GM18505 (cell line): ENCODE results near the gene ATXN2.

Source experiments
- ATAC-seq: cut with Tn5 transposase; IDR thresholded peaks from one replicate; pipeline ENCODE4 v1.9.1; 2021; ENCODE audit not compliant: unreplicated experiment
- POLR2A ChIP-seq: IDR thresholded peaks from 4 replicates; pipeline ENCODE4 v1.6.1; 2011; ENCODE audit warnings: borderline replicate concordance; ENCODE audit not compliant: insufficient read depth, insufficient read length; ENCODE audit errors: extremely low read depth

The ATXN2 gene

DNA sequence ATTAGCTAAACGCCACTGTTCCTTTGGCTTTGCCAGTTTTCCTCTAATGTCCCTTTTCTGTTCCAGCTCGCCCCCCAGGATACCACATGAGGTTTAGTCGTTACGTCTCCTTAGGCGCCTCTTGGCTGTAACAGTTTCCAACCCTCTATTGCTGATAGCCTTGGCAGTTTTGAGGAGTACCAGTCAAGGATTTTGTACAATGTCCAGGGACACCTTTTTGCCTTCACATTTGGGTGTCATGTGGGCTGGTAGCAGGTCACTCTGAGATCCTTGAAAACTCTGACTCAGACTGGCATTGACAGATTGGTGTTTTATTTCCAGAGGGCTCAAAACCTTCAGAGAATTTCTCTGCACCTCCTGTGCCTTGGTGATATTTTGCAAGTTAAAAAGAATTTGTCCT lies 179.3 kb downstream of the ATXN2 start:
- ATAC-seq = no peak
- TF ChIP-seq POLR2A = no peak

- ATAC-seq = no peak
- TF ChIP-seq POLR2A = no peak
These were observed 180.6 kb downstream of the ATXN2 start for GRCh38 chr12:111418594-111418880.

GRCh38 chr12:111417784-111418593 lies 181.1 kb downstream of the ATXN2 start:
- ATAC-seq = no peak
- no peak for TF ChIP-seq POLR2A

GRCh38 chr12:111417290-111417689 lies 181.8 kb downstream of the ATXN2 start:
- no peak for TF ChIP-seq POLR2A
- ATAC-seq = no peak

- no peak for ATAC-seq
- TF ChIP-seq POLR2A = no peak
These were observed 184.3 kb downstream of the ATXN2 start for GRCh38 chr12:111414711-111415252.

DNA sequence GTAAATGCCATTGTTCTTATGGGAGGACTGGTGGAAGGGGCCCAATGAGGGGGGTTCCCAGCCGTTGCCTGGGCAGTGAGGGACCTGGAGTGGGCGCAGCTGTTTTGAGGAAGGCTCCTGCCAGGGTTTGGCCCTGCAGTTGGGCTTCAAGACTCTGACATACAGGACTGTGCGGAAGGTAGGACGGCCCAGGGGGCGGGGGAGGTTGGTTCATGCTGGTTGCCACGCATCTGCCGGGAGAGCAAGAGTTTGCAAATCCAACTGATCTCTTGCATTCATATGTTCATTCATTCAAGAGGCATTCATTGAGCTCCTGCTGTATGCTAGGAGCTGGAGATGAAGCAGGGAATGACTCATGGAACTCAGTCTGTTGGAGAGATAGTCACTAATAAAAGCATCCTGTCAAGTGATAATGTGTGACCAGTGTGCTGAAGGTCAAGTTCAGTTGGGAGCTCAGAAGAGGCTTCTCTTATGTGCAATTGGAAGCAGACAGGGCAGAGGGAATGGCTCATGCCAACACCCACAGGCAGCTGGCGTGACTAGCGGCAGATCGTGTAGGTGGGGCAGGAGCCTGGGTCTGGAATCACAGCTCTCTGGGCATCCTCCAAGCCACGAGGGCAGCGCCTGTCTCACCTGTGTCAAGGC lies 185.6 kb downstream of the ATXN2 start:
- TF ChIP-seq POLR2A = no peak
- ATAC-seq = no peak

DNA sequence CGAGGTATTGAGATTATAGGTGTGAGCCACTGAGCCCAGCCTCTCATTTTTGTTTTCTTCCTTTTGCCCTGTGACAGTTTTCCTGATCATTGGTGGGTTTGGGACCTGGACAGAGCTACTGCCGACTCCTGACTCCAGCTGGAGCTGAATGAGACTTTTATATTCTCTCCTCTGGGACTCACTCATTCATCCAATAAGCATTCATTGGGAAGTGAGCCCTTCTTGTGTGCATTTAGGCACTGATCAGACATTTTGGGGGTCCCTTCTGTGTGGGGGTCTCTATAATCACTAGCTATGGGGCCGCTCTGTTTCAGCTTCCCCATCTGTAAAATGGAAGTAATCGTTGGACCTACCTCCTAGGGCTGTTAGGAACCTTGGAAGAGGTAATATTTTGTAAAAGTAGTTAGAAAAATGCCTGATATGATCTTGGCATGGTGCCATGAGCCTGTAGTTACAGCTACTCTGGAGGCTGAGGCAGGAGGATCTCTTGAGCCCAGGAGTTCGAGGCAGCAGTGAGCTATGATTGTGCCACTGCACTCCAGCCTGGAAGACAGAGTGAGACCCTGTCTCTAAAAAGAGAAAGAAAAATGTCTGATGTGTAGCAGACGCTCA lies 186.2 kb downstream of the ATXN2 start:
- ATAC-seq = no peak
- no peak for TF ChIP-seq POLR2A

DNA sequence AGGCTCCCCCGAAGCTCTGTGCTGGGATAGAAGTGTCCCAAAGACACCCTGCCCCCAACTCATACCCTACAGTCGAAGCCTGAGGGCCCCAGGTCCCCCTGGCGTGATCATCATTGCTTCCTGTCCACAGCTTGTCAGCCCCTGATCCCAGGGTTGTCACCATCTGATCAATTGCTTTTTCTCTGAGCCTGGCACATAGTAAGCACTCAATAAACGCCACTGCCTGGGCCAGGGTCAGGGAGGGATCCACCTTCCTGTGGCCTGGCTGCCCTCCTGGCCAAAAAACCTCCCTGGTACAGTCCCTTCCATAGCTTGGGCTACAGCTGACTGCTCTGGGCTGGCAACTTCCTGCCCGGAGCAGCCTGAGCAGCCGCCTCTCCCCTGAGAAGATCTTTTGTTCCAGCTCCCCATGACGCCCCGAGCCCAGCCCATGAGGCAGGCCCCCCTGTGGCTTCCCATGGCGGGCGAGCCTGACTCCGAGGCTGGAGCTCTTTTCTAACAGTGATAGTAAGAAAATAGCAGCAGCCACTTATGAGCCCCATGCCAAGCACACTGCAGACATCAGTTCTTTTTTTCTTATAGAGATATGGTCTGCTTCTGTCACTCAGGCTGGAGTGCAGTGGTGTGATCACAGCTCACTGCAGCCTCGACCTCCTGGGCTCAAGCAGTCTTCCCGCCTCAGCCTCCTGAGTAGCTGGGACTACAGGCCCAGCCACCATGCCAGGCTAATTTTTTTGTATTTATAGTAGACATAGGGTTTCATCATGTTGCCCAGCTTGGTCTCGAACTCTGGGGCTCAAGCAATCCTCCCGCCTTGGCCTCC lies 186.9 kb downstream of the ATXN2 start:
- TF ChIP-seq POLR2A = no peak
- ATAC-seq = no peak

GRCh38 chr12:111411185-111411764 lies 187.8 kb downstream of the ATXN2 start:
- no peak for ATAC-seq
- no peak for TF ChIP-seq POLR2A

DNA sequence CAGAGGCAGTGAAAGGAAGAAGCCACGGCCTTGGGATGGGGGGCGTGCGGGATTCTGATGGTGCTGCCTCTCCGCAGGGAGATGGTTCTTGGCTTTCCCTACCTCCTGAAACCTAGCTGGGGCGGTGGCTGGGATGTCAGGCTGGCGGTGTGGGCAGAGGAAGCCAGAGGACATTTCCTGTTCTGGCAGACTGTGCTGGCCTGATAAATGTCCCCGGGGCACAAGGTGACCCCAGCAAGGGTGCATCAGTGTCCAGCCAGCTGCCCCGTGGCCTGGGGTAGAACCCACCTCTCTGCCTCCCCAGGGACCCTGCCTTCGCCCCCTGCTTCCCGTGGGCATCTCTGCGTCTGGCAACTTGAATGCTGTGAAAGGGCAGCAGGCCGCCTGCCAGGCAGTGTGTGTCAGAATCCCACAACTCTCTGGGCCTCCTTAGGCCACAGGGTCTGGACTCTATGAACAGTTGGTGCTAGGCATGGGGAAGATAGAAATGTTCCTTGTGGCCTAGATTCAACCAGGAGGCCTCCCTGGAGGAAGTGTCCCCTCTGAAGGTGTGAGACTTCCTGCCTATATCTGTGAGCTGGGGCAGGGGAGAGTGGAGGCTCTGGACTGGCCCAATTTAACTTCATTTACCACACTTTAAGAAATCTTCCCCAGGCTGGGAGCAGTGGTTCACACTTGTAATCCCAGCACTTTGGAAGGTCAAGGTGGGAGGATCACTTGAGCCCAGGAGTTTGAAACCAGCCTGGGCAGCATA lies 188.5 kb downstream of the ATXN2 start:
- ATAC-seq = no peak
- TF ChIP-seq POLR2A = no peak

DNA sequence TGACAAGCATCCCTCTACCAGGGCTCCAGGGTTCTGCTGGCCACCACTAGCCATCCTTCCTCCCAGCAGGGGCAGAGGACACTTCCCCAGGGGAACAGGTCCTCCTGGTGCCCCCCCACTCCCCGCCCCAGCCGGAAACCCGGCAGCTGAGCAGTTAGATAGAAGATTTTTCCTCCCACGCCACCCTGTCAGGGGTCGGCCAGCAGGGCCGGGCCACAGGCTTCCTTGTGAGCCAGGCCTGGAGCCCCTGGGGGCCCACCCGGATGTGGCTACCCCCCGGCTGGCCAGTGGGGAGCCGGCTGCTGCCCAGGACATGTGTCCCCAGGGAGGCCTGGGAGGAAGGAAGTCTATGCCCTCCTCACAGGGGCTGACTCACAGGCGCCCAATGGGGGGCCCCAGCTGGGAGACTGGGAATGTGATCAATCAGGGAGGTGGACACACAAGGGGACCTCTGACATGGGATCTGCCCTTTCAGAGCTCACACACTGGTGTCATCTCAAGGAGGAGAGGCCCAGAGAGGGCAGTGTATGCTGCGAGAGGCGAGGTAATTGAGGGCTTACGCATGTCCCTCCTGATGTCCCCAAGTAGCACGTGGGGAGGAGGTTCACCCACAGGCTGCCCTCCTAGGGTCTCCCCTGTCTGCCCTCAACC lies 189.2 kb downstream of the ATXN2 start:
- ATAC-seq = no peak
- no peak for TF ChIP-seq POLR2A

GRCh38 chr12:111409403-111409779 lies 189.7 kb downstream of the ATXN2 start:
- TF ChIP-seq POLR2A = no peak

More at GRCh38 chr12:111409403-111409779, 189.7 kb downstream of the ATXN2 start:
- ATAC-seq = no peak
